Activated CD4-positive, alpha-beta T cell treated with anti-CD3 and anti-CD28 coated beads, Interleukin-2, amount 50 U/mL, for 48 hours (primary cell): Measurements from ENCODE around the gene SLC39A13.

ENCODE experiments used
- DNase-seq, 2 experiments: peaks; one replicate each; pipeline ENCODE4 v3.0.0-alpha.2; 2020

SLC39A13 gene

GRCh38 chr11:47387944-47388696 lies 20.3 kb upstream of the SLC39A13 start:
- DNase-seq, result no peak

GRCh38 chr11:47388697-47389576 lies 19.5 kb upstream of the SLC39A13 start:
- no peak for DNase-seq

- no peak for DNase-seq
These were observed 18.6 kb upstream of the SLC39A13 start for GRCh38 chr11:47389577-47390421.

DNA sequence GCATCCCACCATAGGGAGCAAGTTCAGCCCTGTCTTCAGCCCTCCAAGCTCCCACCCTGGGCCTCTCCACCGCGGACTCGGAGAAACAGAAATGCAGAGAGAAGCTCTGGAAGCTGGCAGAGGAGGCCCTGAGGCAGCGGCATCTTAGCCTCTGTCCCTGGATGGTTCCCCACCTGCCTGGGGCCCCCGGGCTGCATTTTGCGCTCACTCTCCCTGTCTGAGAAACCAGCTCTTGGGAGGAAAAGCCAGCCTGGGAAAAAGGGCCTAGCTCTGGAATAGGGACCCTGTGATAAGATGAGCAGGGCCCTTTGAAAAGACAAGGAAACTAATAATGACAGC lies 18.0 kb upstream of the SLC39A13 start:
- DNase-seq, result no peak

- DNase-seq, result no peak
These were observed 17.3 kb upstream of the SLC39A13 start for GRCh38 chr11:47391077-47391583.

DNA sequence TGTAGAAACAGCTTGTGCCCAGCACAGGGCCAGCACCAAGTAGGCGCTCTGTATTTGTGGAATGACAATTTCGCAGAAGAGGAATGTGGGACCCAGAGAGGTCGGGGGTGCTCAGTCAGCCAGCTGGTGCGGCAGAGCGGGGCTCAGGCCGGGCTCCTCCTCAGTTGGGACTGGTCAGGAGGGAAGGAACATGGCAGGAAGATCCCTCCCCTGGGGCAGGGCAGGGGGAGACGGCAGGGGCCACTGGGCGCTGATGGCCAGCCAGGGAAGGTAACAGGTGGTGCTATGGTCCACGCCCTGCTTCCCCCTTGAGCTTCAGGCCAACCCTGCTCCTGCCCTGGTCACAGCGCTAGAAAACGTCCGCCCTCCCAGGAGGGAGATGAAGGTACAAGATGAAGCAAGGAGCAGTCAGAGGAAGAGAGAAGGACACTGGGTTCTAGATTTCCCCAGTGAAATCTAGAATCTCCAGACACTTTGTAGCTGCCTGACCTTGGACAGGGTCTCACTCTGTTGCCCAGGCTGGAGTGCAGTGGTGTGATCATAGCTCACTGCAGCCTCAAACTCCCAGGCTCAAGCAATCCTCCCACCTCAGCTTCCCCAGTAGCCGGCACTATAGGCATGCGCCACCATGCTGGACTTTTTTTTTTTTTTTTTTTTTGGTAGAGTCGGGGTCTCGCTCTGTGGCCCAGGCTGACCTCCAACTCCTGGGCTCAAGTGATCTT lies 16.5 kb upstream of the SLC39A13 start:
- no peak for DNase-seq

DNA sequence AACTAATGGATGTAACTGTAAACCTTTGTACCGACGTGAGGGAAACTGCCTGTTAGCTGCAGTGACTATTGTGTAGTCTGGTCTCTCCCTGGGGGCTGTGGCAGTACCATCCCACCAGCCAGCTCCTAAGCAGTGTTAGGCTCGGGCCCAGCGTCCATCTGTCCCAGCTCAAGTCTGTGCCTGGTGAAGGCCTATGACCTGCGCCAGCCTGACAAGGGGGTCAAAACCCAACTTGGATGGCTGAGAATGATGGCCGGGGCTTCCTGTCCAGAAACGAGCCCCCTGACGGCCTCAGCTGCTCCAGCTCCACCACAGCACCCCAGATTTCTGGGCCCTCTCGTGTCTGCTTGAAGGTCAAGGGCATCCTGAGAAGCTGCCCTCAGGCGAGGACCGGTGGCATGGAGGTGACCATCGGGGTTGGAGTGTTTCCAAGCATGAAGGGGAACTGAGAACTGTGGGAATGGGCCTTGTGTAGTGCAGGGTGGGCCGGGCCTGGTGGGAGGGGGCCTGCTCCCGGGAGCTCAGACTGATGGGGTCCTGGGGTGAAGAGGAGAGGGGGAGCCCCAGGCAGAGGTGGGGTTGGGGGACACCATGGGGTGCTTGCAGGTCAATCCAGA lies 15.7 kb upstream of the SLC39A13 start:
- no peak for DNase-seq

- no peak for DNase-seq
These were observed 15.0 kb upstream of the SLC39A13 start for GRCh38 chr11:47393163-47394049.

DNA sequence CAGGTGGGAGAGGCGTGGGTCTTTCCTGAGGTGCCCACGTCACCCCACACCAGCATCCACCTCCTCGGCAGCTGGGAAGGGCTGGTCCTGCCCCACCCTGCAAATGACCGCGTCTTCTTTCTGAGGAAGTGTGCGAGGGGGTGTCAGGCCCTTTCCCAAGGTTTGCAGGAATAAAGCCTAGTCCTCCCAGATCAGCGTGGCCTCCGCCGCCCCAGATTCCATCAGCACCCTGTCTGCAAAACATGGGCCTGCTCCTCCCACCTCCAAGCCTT lies 14.4 kb upstream of the SLC39A13 start:
- no peak for DNase-seq

DNA sequence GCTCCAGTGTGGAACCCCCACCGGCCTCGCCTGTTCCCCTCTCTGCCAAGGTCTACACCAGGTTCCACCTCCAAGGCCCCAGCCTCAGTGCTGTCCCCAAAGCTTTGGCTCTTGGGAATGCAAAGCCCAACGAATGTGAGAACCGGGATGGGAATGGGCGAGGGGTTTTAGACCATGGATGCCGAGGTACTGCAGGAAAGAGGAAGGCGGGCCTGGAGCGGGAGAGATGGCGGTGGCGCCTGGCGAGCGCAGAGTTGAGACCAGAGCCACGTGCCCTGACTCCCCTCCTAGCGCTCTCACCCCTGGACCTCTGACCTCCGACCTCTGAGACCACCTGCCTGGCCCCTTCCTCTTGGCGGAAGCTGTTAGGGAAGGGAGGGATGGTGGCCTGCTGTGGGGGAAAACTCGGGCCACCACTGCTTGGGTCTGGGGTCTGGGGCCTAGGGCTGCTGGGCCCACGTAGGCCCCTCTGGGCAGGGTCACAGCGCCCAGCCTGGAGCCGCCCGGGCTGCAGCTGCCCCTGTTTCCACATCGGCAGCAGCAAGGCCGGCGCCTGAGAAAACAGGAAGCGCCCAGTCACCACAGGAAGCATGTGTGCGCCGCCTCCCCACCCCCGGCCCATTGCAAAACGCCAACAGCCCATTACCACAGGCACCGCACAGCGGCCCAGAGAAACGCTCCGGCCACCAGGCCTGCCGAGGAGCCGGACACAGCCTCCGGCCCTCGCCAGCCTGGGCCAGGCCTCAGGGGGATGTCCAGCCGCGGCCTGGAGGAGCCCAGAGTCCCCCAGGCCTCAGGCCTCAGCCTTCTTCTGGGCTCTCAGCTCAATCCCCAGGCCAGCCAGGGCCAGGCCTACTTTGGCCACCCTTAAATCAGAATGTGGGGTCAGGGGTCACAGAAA lies 13.8 kb upstream of the SLC39A13 start:
- DNase-seq, result peak; percentile 58 to 69

DNA sequence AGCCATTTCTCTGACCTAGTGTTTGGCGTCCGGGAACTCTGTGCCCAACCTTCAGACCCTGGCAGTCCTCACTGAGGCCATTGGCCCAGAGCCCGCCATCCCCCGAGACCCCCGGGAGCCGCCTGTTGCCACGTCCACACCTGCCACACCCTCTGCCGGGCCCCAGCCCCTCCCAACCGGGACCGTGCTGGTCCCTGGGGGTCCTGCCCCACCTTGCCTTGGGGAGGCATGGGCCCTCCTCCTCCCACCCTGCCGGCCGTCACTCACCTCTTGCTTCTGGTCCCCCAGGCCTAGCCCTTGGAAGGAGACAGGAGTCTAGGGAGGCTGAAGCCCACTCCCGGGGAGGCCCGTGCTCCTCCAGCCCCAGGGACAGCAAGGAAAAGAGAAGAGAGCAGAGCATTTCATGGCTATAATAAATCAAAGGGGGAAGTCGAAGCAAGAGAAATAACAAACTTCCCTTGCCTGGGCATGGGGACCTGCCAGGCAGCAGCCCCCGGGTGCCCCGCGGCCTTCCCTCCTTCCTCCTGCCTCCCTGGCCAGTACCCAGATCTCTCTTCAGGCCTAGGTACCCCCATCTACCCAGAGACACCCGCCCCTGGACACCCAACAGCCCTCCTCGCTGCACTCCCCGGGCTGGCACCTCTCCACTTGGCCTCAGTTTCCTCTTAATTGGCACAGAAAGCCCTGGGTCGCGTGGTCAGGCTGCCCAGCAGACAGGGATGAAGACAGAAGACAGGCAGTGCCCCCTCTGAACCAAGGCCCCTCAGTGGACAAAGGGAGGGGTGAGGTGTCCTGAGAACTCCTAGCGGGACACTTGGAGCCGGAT lies 13.0 kb upstream of the SLC39A13 start:
- no peak for DNase-seq

- no peak for DNase-seq
These were observed 12.4 kb upstream of the SLC39A13 start for GRCh38 chr11:47396049-47396320.

- no peak for DNase-seq
These were observed 10.4 kb upstream of the SLC39A13 start for GRCh38 chr11:47398011-47398410.

GRCh38 chr11:47398551-47398950 lies 9.8 kb upstream of the SLC39A13 start:
- DNase-seq, result no peak

DNA sequence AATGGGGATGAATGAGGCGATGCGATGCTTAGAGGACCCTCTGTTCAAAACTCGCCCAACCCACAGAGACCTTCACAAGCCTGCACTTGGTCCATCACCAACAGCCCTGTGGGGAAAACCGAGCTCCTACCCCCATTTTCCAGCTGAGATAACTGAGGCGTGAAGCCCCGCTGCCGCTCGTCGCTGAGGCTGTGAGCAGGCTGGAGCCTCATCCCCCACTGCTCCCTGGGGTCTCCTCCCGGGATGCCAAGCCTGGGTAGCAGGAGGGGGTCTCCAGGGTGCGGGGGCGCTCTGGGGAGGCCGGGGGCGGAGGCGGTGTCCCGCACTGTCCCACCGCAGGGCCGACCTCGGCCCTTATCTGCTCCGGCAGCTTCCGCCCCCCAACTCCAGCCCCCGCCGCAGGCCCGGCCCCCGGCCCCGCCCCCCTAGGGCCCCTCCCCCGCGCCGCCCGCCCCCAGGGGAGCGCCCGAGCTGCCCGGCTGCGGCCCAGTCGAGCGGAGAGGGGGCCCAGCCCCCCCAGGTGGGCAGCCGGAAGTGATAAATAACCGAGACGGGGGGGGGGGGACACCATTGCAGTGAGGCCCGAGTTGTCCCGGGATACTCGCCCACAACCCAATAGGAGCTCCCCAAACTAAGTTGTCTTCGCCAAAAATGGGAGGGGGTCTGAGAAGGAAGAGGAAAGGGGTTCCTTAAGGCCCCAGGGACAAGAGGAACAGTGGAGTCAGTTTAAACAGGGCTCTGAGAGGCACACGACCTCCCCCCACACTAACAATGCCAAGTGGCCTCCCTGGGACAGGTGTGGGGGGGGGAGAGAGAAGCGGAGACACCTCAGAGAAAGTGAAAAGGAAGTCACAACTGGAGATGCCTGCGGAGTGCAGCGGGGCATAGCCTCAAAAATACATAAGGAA lies 8.3 kb upstream of the SLC39A13 start:
- DNase-seq, result peak in 1 of 2 experiments; percentile 29

- DNase-seq, result no peak
These were observed 7.6 kb upstream of the SLC39A13 start for GRCh38 chr11:47400768-47401279.

DNA sequence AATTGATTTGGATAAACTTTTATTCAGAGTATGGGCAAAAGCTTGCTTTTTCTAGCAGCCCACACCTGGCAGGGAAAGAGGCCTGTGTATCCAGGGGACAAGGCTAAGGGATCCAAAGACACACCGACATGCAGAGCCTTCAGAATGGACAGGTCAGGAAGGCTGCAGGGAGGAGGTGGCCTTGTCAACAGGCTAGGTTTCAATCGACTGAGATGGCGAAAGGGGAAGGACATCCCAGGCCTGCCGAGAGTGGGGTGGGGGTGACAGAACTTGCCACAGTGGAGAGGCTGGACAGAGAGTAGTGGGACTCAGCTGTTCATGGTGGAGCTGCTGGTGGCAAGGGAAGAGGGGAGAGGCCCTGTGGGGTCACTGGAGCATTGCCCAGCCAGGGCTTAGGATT lies 5.3 kb upstream of the SLC39A13 start:
- DNase-seq, result no peak

DNA sequence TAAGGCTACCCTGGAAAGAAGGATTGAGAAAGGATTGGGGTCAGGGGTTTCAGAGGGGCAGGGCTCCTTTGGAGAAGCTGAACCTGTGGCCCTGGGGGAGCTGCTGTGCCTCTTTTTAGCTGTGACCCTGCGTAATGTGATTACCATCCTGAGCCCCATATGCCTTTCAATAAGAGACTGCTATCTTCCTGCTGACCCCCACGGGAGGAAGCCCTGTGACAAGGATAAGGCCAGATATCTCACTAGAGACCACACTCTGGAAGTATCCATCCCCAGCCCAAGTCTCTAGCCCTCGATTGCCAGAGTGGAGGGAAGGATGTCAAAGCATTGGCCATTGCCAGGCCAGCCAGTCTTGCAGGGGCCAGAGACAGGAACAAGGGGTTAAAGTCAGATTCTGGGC lies 4.8 kb upstream of the SLC39A13 start:
- no peak for DNase-seq
